GM19023 (cell line): ENCODE results near the gene FBXW9.
"Not testable (repeated sequence)": the region's sequence is repeated elsewhere in the genome, so short reads cannot be mapped to it uniquely, and the experiment has no call there.

Experiments
- ATAC-seq: cut with Tn5 transposase; IDR thresholded peaks from one replicate; pipeline ENCODE4 v1.9.1; 2021; ENCODE audit warnings: mild to moderate bottlenecking, moderate library complexity; ENCODE audit not compliant: unreplicated experiment

Gene FBXW9

DNA sequence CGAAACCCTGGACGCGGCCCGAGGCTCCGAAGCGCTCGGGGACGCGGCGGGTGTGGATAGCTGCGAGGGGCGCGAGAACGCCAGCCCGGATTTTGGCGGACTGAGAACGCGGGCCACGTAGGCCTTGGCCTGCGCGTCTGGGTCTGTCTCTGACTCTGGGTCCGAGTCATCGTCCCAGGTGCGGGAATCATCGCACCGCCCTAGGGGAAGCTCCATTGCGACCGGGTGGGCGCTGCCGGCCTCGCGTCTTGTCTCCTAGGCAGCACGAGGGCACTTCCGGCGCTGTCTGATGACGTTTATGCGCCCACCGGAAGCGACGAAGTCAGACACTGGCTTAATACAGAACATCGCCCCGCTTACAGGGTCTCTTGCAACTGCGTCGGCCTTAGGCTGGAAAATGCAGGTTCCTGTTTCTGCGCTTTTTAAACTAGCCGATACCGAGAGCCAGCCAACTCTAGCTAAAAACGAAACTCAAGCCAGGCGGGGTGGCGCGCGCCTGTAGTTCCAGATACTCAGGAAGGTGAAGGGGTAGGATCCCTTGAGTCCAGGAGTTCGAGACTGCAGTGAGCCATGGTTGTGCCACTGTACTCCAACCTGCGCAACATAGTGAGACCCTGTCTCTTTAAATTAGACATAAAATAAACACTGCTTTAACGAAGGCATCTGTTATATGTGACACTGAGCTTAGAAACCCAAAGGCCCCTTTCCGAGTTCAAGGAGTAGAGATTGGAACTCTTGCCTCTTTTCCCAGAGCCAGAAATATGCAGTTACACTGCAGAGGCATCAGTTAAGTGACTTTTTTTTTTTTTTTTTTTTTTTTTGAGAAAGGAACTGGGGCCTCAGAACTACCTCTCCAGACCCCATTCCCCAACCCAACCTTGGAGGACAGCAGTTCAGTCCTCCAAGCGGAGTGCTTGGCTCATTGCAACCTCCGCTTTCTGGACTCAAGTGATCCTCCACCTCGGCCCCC, at the start of gene FBXW9:
FBXW9 (minus strand) TSS at position 266 of the 970 bp plus-strand sequence; CDS start at position 216, 50 bp downstream.
- peak; percentile 66 for ATAC-seq

DNA sequence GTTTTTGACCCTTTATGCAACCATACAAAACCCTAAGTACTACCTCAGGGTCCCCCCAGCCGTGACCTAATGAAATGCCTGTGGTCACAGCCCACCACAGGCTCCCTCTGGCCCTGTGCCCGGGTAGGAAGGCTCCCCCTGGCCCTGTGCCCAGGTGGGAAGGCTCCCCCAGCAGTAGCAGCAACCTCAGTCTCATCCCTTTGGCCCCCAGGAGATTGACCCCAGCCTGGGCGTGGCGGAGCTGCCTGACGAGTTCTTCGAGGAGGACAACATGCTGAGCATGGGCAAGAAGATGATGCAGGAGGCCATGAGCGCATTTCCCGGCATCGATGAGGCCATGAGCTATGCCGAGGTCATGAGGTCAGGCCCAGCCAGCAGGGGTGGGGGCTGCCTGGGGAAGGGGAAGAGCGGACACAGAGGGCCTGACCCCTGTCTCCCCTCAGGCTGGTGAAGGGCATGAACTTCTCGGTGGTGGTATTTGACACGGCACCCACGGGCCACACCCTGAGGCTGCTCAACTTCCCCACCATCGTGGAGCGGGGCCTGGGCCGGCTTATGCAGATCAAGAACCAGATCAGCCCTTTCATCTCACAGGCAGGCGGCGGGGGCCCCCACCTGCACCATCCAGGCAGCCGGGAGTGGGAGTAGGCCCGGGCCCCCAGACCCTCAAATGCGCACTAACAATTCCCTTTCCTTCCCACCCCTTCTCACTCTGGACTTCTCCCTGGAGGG, 48.9 kb upstream of the FBXW9 start:
- no peak for ATAC-seq

DNA sequence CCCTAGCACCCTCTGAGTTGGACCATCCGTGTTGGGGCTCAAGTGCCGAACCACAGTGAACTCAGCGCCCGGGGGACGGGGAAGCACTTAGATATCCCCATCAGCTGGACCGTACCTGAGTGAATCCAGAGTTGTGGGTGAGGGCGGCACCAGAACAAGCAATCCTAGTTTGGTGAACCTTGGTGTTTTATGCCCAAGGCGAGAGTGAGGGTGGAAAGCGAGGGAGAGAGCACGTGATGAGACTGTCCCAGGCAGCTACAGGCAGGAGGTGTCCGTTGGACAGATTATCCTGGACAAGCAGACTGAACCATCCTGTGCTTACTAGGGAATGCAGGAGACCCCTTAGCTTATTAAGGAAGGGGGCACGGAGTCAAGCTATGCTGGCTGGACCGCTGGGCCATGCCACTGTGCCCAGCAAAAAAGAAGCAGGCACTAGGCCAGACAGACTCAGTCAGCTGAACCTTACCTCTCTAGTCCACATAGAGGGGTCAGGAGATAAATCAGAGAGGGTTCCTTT, 41.5 kb upstream of the FBXW9 start:
- no peak for ATAC-seq

DNA sequence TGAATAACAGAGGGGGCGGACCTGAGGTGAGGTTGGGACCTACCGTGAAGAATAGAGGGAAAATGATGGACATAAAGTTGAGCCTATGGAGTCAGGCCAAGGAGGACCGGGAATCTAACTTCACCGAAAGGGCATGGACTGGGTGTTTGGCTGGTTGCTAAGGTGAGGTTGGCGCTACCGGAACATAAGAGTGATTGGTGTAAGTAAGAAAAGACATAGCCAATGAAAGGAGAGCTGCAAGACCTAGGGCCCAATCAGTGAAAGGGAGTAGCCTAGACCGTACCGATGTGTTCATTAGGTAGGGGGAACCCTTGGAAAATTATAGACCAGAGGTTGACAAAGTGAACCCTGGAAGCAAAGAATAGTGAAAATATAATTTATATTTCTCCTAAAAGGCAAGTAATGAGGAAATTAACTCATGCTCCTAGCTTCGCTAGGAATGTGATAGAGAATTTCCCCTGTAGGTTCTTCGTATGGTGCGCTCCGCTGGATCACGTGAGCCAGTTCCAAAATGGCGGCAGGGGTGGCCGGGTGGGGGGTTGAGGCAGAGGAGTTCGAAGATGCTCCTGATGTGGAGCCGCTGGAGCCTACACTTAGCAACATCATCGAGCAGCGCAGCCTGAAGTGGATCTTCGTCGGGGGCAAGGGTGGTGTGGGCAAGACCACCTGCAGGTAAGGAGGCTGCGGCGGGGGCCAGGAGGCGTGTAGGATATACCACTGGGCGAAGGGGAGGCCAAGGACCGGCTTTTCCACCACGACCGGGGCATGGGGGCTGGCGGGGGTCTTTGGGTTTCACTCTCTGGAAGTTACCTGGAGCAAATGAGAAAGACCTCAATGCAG, 40.8 kb upstream of the FBXW9 start, which contains the start of gene GET3:
GET3 (plus strand) TSS at position 503 of the 840 bp plus-strand sequence; CDS start at position 512, 9 bp downstream.
- ATAC-seq, result peak; percentile 72

DNA sequence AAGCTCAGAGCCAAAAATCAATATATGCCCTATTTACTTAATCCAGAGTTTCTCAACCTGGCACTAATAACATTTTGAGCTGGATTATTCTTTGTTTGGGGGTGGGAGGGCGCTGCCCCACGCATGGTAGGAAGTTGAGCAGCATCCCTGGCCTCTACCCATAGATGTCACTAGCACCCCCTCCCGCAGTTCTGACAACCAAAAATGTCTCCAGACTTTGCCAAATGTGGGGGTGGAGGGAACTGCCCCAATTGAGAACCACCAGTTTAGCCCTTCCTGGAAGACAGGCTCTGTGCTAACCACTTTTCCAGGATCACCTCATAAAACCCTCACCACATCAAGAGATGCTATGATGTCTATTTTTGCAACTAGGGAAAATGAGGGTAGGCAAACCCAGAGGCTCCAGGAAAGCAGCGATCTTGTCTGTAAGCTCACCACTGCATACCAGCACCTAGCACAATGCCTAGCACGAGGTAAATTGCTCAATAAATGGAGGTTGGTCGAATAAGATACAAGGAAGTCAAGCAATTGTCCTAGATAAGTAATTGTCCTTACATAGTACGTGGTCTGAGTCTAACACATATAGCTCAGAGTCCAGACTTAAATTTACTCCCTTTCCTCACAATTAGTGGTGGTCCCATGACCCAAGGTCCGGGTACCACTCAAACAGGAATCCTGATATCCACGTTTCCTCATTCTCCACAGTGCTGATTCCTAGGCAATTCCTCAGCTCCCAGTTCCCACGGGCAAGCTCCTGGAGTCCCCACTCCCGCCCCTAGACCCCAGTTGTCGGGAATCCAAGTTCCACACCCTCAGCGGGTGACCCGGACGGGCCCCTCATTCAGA, 37.2 kb upstream of the FBXW9 start:
- ATAC-seq, result no peak

DNA sequence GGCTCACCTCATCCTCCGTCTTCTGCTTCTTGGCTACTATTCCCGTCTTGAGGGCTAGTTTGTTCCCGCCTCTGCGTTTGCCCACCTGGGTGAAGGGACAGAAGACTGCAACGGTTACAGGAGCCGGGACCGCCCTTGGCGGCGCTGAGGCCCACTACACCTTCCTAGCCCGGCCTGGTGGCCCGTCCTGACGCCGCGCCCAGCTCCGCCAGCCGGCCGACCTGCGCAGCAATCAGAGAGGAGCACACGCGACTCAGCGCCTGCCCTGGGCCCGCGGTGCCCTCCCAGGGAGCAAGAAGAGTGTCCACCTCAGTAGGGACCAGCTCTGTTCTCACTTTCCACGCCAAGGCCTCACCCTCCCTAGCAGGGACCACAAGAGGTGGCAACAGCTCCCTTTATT, 34.9 kb upstream of the FBXW9 start:
- no peak for ATAC-seq

DNA sequence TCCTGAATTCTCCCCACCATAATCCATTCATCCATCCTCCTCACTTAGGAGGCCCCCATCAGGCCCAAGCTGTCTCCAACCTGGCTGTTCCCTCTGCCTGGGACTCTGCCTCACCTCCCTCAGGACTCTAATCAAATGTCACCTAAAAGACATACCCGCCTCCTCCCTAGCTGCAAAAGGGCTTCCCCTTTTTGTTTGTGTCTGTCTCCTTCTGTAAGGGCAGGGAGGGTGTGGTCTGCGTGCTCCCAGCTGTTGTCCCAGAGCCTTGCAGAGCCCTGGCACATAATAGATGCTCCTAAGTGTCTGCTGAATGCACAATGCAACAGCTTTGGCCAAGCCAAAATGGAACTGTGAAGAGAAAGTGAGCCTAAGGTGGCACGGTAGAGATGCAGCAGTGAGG, 33.6 kb upstream of the FBXW9 start:
- no peak for ATAC-seq

DNA sequence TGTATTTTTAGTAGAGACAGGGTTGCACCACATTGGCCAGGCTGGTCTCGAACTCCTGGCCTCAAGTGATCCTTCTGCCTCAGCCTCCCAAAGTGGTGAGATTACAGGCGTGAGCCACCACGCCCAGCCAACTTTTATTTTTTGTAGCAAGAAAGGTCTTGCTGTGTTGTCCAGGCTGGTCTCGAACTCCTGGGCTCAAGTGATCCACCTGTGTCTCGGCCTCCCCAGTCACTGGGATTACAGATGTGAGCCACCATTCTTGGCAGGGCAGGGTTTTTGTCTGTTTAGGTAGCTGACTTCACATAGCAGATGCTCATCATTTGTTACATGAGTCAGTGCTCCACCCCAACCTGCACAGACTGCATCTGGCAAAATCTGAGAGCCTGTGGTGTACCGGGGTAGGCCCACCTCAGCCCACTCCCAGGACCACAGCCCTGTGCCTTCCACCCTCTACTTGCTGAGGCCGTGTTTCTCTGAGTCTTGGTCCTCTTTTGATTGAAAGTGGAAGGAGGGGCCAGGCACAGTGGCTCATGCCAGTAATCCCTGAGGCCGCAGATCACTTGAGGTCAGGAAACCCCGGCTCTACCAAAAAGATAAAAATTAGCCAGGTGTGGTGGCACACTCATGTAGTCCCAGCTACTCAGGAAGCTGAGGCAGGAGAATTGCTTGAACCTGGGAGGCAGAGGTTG, 31.5 kb upstream of the FBXW9 start:
- ATAC-seq, result no peak

DNA sequence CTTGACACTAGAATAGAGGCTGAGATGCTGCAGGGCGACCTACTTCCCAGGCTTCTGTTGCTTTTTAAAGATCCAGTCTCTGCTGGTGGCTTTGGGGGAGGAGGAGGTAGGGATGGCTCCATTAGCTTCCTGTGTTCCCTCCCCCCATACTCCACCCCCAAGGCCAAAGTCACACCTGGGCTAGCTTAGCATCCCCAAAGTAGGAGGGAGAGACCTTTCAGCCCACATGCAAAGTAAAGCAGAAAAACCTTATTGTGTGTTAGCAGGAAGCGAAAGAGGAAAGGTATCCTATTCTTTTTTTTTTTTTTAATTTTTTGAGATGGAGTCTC, 30.5 kb upstream of the FBXW9 start:
- ATAC-seq, result no peak

DNA sequence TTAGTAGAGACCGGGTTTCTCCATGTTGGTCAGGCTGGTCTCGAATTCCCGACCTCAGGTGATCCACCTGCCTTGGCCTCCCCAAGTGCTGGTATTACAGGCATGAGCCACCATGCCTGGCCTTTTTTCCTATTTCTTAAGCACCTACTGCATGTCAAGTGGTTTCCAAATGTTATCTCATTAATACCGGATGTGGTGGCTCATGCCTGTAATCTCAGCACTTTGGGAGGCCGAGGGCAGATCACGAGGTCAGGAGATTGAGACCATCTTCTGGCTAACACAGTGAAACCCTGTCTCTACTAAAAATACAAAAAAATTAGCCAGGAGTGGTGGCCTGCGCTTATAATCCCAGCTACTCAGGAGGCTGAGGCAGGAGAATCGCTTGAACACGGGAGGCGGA, 29.2 kb upstream of the FBXW9 start:
- not testable (repeated sequence) for ATAC-seq

DNA sequence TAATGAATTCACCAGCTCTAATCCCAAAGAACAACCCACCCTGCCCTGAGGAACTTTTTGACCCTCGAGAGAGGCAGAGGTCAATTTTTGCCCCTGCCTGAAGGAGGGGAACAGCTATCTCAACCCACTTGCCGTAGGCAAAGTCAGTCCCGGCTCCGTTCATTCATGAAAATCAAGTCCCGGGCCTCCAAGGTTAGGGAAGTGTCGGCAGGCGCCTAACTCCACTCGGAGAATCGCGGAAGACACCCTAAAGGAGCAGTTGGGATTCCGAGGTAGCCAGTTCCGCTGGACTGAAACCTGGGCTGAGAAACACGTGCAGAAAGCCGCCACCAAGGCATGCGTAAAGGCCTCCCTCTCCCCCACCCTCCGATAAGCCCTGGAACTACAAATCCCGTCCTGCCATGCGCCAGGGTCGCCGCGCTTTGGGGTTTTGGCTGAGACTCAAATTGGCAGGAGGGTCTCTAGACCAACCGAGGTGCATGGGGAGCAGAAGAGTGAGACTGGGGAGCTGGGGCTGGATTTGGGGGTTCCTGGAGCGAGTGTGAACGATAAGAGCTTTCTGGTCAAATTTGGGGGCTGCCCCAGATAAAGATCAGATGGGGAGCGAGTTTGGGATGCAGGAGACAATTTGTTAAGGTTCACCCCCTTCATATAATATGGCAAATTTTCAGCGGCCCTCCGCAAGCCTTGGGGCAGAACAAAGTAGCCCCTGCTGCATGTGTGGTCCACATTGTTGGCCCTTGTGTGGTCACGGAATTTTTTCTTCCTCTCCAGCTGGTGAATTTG, 27.4 kb upstream of the FBXW9 start, which contains the start of gene TNPO2:
TNPO2 (minus strand) TSS at position 292 of the 786 bp plus-strand sequence. CDS start 2,955 bp downstream, outside the sequence.
- ATAC-seq, result no peak

DNA sequence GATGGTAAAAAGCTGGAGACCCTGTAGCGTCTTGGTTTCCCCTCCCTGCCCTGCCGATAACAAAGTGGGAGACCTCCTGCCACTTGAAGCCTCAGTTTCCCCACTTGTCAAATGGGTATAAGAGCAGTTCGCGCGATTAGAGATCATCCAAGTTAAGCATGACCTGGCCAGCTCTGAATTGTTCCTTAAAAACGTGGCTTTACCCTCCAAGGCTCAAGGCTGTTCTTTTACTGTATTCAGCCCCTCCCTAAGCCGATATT, 26.9 kb upstream of the FBXW9 start:
- ATAC-seq, result no peak

DNA sequence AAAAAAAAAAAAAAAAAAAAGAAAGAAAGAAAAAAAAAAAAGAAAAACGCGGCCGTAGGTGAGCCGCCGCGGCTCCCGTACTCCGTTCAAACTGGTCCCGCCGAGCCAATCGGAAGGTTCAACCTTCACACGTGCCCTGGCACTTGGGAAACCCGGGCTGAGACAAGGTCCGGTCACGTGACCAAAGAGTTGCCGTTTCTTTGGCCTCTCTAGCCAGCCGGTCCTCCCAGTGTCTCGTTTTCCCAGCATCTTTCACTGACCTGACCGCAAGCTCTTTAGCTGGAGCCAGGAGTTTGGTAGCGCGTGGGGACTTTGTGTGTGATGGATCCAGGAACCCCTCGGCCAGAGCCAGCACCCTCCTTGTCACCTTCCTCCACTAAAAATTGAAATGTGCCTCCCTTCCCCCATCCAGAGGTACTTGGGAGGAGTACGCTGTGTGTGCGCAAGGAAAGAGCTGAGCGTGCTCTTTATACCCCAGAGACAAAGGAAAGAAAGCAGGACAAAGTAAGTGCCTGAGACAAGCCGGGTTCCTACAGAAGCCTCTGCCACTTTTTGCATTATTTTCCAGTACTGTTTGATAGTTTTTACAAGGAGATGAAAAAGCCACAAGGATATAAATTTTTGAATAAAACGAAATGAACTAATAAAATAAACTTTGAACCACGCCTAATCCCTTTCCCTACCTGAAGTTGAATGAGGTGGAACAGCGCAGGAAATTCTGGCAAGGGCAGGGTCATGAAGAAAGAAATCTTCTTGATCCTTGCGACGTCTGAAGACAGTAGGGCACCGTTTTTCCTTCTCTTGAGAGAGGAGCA, 26.3 kb upstream of the FBXW9 start:
- ATAC-seq, result peak; percentile 81

DNA sequence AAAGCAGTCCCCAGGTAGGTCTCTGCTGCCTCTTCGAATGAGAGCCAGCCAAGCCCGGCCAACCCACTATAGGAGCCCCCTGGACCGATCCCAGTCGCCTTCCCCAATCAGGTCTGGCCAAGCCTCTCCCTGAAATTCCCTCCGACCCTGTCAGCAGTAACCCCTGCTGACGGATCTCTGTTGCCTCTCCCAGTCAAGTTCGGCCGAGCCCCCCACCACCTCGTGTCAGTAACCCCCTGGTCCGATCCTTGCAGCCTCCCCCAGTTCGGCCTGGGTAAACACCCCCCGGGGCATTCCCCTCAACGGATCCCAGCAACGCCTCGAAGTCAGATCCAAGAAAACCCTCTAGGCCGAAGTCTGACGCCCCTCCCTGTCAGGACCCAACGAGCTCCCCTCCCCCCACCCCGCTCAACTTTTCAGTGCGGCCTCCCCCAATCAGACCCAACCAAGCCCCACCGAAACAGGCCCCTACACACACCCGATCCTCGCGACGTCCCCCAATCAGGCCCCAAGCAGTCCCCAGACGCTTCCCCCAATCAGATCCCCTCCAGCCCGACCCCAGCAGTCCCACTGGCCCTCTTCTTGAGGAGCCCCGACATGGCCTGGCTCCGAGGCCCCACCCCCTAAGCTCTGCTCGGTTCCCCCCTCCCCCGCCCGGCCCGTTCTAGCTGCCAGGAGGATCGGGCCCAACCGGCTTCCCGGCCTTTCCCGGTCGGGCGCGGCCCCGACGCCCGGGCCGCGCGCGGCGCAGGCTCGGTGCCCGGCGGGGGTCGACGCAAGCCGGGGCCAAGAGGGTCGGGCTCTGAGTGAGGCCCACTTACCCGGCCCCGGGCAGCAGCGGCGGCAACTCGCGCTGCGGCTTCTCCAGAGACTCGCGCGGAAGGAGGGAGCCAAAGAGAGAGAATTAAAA, 25.5 kb upstream of the FBXW9 start:
- ATAC-seq, result no peak

DNA sequence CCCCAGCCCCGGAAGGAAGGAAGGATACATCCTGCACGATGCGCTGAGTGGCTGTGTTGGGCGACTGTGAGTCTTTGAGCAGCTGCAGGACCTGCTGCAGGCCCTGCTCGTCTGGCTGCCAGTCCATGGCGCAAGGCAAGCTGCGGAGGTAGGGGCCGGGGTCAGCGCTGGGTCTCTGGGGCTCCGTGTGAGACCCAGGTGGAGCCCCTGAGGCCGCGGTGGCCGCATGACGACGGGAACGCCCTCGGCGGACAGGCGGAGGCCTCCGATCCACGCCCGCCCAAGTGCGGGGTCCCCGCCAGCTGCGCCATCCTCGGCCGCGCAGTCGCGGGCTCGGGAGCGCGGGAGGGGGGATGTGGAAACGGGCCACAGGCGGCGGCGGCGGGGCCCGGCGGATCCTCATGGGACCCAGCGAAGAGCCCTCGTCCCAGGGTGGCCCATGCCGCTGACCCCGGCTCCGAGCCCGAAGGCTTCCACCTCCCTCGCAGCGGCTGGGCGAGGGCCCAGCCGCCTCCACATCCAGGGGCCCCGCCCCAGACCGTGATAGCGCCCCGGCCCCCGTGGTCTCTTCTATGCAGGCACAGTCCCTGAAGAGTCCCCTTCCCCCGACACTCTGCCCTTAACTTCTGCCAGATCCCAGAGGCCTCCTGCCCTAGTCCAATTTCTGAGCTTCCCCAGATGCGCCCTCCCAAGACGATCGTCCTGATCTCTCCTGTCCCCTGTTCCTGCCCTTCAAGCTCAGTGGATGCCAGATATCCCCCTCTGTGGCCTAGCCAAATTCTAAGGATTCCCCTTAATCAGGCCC, 24.6 kb upstream of the FBXW9 start:
- no peak for ATAC-seq

DNA sequence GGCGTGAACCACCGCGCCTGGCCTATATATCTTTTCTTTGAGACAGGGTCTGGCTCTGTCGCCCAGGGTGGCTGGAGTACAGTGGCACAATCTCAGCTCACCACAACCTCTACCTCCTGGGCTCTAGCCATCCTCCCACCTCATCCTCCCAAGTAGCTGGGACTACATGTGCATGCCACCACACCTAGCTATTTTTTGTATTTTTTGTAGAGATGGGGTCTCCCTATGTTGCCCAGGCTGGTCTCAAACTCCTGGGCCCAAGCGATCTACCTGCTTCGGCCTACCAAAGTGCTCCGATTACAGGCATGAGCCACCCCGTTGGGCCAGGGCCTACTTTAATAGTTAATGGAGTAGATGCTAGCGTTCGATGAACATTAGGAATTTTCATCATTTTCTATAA, 23.9 kb upstream of the FBXW9 start:
- ATAC-seq, result no peak
